HG02840 (cell line): ENCODE results near the gene ATL1.
"Not testable (repeated sequence)": the region's sequence is repeated elsewhere in the genome, so short reads cannot be mapped to it uniquely, and the experiment has no call there.

ENCODE experiments used
- ATAC-seq: cut with Tn5 transposase; IDR thresholded peaks from one replicate; pipeline ENCODE4 v1.9.1; 2021; ENCODE audit warnings: mild to moderate bottlenecking, moderate library complexity, moderate number of reproducible peaks; ENCODE audit not compliant: unreplicated experiment, low FRiP score

The ATL1 gene

GRCh38 chr14:50600849-50601248, 40.9 kb downstream of the ATL1 start:
- no peak for ATAC-seq

- ATAC-seq, result no peak
These were observed 41.4 kb downstream of the ATL1 start for GRCh38 chr14:50601394-50601793.

- no peak for ATAC-seq
These were observed 42.1 kb downstream of the ATL1 start for GRCh38 chr14:50602035-50602434.

GRCh38 chr14:50603565-50603964, 43.6 kb downstream of the ATL1 start:
- no peak for ATAC-seq

GRCh38 chr14:50605766-50606165, 45.8 kb downstream of the ATL1 start:
- no peak for ATAC-seq

DNA sequence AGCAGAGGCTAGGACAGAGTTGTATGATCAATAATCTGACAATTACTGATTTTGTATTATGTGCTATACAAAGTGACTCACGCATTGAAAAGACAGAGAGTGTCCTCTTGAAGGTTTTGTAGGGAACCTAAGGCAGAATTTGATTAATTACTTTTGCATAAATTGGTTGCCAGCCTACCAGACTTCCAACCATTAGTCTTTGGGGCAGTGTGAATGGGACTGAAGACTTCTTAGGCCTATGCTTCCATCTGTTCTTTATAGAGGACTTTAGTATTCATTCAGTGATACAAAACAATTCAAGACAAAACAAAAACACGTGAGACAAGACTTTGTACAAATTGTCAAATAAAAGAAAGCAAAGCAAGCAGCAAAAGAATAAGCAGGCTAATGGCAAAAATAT, 46.5 kb downstream of the ATL1 start:
- no peak for ATAC-seq

GRCh38 chr14:50607181-50607580, 47.2 kb downstream of the ATL1 start:
- no peak for ATAC-seq

GRCh38 chr14:50607761-50608160, 47.8 kb downstream of the ATL1 start:
- no peak for ATAC-seq

DNA sequence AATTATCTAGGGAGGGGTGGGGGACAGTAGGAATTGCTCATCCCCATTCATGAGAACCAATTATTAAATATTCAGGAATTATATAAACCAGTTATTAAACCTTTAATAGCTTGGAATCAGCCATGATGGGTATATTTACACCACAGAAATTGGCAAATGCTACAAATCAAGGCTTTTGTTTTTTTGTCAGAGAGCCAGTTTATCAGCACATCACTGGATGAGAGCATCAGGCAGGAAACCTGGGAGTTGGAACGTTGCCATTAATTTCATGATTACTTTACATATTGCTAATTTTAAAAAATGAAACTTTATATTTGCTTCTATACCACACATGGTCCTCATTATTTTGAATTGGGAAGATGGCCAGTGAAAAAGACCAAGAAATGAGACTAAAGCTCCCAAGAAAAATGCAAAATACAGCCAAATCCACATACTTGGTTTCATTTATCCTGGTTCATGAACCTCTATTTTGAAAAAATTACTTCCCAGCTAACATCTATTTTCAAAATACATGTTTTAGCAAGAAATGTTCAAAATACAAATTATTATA, 48.4 kb downstream of the ATL1 start:
- no peak for ATAC-seq

DNA sequence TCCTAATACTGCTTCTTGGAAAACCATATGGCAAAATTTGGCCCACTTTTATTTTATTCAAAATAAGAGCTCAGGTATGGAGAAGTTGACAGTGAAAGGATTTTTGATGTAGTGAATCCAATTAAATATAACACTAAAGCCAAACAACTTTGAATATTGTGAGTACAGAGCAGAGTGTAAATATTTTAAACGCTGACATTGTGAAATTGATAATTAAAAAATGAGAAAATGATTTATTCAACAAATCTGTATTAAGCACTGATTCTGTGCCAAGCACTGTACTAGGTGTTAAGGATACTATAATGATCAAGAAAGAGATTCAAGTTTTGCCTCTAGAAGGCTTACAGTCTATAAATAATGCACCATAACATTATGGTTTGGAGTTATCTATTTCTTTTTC, 50.5 kb downstream of the ATL1 start:
- ATAC-seq, result no peak

DNA sequence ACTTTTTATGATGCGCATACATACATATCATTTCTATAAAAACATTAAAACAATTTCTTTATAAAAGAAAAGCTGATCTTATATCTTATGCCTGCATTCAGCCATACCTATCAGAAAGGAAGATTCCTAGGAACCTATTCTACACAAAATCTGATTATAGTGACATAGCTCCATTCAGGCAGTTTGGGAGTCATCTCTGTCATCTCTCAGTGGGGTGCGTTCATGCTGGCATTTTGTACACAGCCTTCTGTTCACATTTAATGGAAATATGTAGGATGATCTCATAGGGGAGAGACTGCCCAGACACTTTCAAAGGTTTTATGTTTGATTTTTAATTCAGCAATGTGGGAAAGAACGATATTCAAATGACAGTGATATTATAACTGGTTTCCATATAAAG, 52.9 kb downstream of the ATL1 start:
- ATAC-seq, result no peak

DNA sequence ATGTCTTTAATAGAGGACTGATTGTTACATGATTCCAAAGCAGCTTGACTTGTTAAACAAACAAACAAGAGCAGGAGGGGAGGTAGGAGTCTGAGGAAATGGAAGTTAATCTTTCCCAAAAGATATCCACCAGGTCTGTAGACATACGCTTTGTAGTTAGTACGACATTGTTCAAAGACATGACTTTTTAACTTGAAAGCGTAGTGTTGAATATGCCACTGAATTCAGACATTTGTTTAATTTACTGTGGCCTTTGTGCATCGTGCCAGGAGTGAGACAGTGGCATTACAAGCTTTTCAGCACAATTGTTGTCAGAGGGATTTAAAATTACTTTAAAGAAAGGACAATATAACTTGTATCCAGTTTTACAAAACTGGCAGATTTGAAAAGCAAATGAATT, 55.1 kb downstream of the ATL1 start:
- ATAC-seq, result no peak

- ATAC-seq, result no peak
These were observed 55.6 kb downstream of the ATL1 start for GRCh38 chr14:50615552-50615951.

DNA sequence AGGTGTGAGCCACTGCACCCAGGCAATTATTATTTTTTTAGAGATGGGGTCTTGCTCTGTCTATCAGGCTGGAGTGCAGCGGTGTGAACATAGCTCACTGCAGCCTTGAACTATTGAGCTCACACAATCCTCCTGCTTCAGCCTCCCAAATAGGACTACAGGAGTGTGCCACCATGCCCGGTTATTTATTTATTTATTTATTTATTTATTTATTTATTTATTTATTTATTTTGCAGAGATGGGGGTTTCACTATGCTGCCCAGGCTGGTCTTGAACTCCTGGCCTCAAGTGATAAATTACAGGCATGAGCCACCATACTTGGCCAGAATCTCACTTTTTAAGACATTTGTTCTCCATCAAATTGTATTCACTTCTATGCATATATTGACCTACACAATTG, 56.3 kb downstream of the ATL1 start:
- ATAC-seq, result no peak

DNA sequence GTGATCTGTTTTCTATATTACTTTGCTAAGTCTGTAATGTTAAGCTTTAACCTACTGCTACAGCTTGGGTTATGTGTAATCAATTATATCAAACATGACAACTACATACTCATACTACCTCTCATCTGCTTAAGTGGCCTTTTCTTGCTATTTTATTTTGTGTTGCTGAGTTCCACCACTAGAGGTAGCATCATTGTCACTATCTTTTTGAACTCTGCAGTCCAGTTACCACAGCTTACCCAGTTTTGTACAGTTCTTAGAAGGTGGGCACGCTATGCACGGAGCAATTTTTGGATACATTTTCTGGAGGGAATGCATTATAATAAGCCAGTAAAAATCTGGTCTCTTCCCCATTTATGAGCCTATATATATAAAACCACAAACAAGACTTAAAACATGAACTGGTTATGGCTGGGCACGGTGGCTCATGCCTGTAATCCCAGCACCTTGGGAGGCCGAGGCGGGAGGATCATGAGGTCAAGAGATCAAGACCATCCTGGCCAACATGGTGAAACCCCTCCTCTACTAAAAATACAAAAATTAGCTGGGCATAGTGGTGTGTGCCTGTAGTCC, 59.7 kb downstream of the ATL1 start:
- no peak for ATAC-seq

DNA sequence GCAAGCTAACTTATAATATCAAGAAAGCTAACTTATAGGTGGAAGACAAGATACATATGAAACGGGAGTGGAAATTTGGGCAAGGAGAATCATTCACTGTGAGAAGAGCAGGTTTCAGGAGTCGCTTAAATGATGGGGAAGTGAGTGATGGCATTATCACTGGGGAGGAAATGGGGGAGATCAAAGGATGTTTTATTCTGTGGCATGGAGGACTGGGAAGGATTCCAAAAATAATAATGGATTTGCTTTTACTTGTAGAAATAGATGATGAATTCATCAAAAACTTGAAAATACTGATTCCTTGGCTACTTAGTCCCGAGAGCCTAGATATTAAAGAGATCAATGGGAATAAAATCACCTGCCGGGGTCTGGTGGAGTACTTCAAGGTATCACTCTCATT, 60.4 kb downstream of the ATL1 start:
- no peak for ATAC-seq

- no peak for ATAC-seq
These were observed 63.0 kb downstream of the ATL1 start for GRCh38 chr14:50622978-50623377.

DNA sequence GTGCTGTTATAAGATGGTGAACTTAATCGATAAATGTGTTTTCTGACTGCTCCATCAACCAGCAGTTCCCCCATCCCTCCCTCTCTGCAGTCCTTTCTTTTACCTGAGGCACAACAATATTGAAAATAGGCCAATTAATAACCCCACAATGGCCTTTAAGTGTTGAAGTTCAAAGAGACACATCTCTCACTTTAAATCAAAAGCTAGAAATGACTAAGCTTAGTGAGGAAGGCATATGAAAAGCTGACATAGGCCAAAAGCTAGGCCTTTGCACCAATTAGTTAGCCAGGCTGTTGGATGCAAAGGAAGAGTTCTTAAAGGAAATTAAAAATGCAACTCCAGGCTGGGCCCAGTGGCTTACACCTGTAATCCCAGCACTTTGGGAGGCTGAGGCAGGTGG, 64.5 kb downstream of the ATL1 start:
- no peak for ATAC-seq

DNA sequence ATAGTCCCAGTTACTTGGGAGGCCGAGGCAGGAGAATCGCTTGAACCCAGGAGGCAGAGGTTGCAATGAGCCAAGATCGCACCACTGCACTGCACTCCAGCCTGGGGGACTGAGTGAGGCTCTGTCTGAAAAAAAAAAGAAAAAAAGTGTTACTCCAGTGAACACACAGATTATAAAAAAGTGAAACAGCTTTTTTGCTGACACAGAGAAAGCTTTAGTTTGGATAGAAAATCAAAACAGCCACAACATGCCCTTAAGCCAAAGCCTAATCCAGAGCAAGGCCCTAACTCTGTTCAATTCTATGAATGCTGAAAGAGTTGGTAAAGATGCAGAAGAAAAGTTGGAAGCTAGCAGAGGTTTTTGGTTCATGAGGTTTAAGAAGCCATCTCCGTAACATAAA, 65.0 kb downstream of the ATL1 start:
- ATAC-seq, result not testable (repeated sequence)

DNA sequence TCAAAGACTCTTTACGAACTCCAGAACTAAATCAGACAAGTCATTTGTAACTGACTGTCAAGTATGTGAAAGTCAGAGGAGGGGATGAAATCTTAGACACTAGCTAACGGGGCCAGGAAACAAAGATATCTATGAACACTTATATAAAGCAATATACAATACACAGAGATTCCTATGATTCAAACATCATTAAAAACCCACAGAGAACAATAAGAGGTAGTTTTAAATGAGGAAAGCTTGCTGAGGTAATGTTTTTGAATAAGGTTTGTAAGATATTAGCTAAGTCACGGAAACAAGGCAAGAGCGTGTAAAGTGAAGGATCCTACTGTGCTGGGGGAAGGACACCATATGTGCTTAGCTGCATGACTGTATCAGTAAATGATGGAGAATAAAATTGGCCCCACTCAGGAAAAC, 71.5 kb downstream of the ATL1 start:
- ATAC-seq, result no peak

GRCh38 chr14:50633954-50634353, 74.0 kb downstream of the ATL1 start:
- ATAC-seq, result no peak

GRCh38 chr14:50635141-50635540, 75.2 kb downstream of the ATL1 start:
- no peak for ATAC-seq

GRCh38 chr14:50647282-50647681, 87.3 kb downstream of the ATL1 start:
- peak; percentile 72 for ATAC-seq
